Lower leg skin (tissue), 3 donors: Measurements from ENCODE around the gene SLC27A3.

Experiments used
- POLR2A ChIP-seq, 2 donors: fragments of 450-650 bp; IDR thresholded peaks; one replicate each; pipeline ENCODE4 v1.6.1; 2016 to 2017; ENCODE audit warnings: antibody characterized with exemption in 2 of 2, mild to moderate bottlenecking in 1 of 2, moderate library complexity in 1 of 2
- TF ChIP-seq, protein P1 (sequence below), 3 donors: fragments of 450-650 bp; IDR thresholded peaks; one replicate each; pipeline ENCODE4 v1.5.1; 2016; ENCODE audit warnings: antibody characterized with exemption in 3 of 3, mild to moderate bottlenecking in 3 of 3, moderate library complexity in 2 of 3

DNA sequence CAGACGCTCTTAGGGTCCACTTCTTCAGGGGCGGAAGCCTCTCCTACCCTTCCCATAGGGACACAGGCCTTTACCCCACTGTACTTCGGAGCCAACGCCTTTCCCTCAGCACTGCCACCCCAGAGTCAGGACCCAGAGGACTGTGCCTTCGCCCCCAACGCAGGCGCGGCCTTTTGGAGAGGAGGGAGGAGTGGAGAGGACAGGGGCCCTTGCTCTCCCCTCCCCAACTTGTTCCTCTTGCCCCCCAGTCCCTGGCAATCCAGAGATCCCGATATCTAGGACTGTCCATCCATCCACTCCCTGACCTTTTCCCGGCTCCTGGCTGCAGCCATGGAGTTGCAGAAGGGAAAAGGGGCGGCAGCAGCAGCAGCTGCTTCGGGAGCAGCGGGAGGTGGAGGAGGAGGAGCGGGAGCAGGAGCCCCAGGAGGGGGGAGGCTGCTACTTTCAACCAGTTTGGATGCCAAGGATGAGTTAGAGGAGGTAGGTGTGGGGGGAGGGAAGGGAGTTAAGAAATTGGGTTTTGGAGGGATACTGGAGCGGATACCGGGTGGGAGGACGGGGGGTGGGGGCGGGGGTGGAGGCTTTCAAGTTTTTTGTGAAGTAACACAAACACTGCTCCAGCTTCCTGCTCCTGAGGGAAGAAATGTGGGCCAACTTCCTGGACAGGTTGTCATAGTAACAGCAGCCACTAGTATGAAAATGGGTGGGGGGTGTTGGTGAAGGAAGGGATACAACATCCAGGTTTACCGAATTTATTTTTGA is 46.7 kb upstream of the SLC27A3 start:
- TF ChIP-seq, protein P1, sequence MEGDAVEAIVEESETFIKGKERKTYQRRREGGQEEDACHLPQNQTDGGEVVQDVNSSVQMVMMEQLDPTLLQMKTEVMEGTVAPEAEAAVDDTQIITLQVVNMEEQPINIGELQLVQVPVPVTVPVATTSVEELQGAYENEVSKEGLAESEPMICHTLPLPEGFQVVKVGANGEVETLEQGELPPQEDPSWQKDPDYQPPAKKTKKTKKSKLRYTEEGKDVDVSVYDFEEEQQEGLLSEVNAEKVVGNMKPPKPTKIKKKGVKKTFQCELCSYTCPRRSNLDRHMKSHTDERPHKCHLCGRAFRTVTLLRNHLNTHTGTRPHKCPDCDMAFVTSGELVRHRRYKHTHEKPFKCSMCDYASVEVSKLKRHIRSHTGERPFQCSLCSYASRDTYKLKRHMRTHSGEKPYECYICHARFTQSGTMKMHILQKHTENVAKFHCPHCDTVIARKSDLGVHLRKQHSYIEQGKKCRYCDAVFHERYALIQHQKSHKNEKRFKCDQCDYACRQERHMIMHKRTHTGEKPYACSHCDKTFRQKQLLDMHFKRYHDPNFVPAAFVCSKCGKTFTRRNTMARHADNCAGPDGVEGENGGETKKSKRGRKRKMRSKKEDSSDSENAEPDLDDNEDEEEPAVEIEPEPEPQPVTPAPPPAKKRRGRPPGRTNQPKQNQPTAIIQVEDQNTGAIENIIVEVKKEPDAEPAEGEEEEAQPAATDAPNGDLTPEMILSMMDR (IDR thresholded peaks at IDR 0.05), result no peak
- TF ChIP-seq POLR2A (IDR thresholded peaks at IDR 0.05), result no peak
